ENCODE results near the gene FERMT3.

DNA sequence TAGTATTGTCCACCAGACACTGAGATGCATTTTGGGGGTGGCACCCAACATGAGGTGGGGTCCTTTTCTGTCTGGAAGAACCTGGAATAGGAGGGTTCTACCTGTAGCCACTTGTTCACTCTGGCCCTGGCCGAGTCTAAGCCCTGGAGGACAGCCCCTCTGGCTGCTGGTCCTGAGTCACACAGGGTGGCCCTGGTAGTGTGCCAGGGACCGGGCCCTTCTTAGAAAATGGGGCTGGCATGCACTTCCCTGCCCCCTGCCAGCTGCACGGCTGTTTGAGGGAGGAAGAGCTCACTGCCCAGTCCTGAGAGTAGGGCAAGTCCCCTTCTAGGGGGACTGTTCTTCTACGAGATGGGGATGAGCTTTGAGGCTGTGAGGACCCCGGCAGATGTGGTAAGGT is 47.0 kb downstream of the FERMT3 start:
- TF ChIP-seq REST (IDR thresholded peaks at IDR 0.05; ENCODE audit: insufficient read depth in 1 of 2, low read depth in 2 of 2, low read length in 2 of 2) (no peak), POLR2AphosphoS5 (IDR thresholded peaks at IDR 0.05; ENCODE audit: low read depth, low read length) (no peak), SIN3A (IDR thresholded peaks at IDR 0.05; ENCODE audit: borderline replicate concordance, insufficient read depth, low read length) (no peak), FOXP2 (optimal IDR thresholded peaks at IDR 0.05; ENCODE audit: borderline replicate concordance, extremely low read depth, extremely low read length, insufficient read depth) (no peak), TAF1 (IDR thresholded peaks at IDR 0.05; ENCODE audit: borderline replicate concordance, insufficient read depth, low read length) (no peak)
